Caco-2 (cell line): Measurements from ENCODE around the gene GGA1. TPM values are rescaled to one million over a fixed set of nuclear protein-coding genes. Genes with fewer than 3 reads are reported as not detected.

Source experiments
- BruUV-seq: library from RNA; stranded (reverse); fragments of 400-500 nt; replicated peaks from 2 replicates; lab custom pipeline; 2021; lab: Mats Ljungman, UMichigan
- CTCF ChIA-PET: fragments of 300-600 bp; sonication (Branson Sonifier 250); formaldehyde crosslinking; loops from one replicate; lab custom pipeline; 2022; ENCODE audit warnings: antibody characterized with exemption; lab: Charles Lee
- POLR2A ChIA-PET: fragments of 300-600 bp; sonication (Branson Sonifier 250); formaldehyde crosslinking; loops from one replicate; lab custom pipeline; 2022; ENCODE audit warnings: antibody characterized with exemption; lab: Charles Lee
- DNase-seq, 2 experiments: peaks; one replicate each; pipeline versions ENCODE4 v3.0.0 to v3.0.0-alpha.2; 2020 to 2022
- H3K27me3 ChIP-seq: replicated peaks from 2 replicates; pipeline ENCODE4 v1.6.0; 2011; ENCODE audit warnings: low read length; ENCODE audit not compliant: control insufficient read depth, insufficient read depth
- H3K36me3 ChIP-seq: 2 replicates; pipeline ENCODE4 v1.5.1; 2011; ENCODE audit warnings: low read length; ENCODE audit not compliant: control insufficient read depth, insufficient read depth
- H3K4me1 ChIP-seq: fragments of 250-450 bp; sonication (Bioruptor Pico); 2 replicates; pipeline ENCODE4 v1.5.1; 2020; ENCODE audit warnings: mild to moderate bottlenecking
- H3K4me3 ChIP-seq: 2 replicates; pipeline ENCODE4 v1.5.1; 2011; ENCODE audit warnings: low read depth, mild to moderate bottlenecking, control low read depth, low read length
- H3K9me3 ChIP-seq: fragments of 250-450 bp; sonication (Bioruptor Pico); 2 replicates; pipeline ENCODE4 v1.5.1; 2020; ENCODE audit warnings: mild to moderate bottlenecking, moderate library complexity
- H3K27ac Mint-ChIP-seq: one replicate; pipeline ENCODE4 v1.8.0; 2022; ENCODE audit warnings: mixed read lengths; ENCODE audit not compliant: unreplicated experiment
- H3K27me3 Mint-ChIP-seq: one replicate; pipeline ENCODE4 v1.8.0; 2022; ENCODE audit warnings: mixed read lengths; ENCODE audit not compliant: insufficient read depth, unreplicated experiment
- H3K36me3 Mint-ChIP-seq: one replicate; pipeline ENCODE4 v1.8.0; 2022; ENCODE audit warnings: mild to moderate bottlenecking, mixed read lengths; ENCODE audit not compliant: insufficient read depth, unreplicated experiment
- H3K4me1 Mint-ChIP-seq: one replicate; pipeline ENCODE4 v1.8.0; 2022; ENCODE audit warnings: low read depth, mixed read lengths; ENCODE audit not compliant: unreplicated experiment
- H3K4me3 Mint-ChIP-seq: one replicate; pipeline ENCODE4 v1.8.0; 2022; ENCODE audit warnings: mild to moderate bottlenecking, moderate library complexity, mixed read lengths; ENCODE audit not compliant: unreplicated experiment
- H3K9me3 Mint-ChIP-seq: one replicate; pipeline ENCODE4 v1.8.0; 2022; ENCODE audit warnings: mixed read lengths; ENCODE audit not compliant: unreplicated experiment
- CTCF ChIP-seq, 2 experiments: fragments of 200-600 bp in 1 of 2; IDR thresholded peaks; 1 replicate in 1 of 2; 2 replicates in 1 of 2; pipeline versions ENCODE4 v1.5.1 to v1.8.0; 2011 to 2022; ENCODE audit warnings: antibody characterized with exemption in 1 of 2, control low read depth in 1 of 2, inconsistent platforms in 1 of 2, low read depth in 1 of 2, low read length in 1 of 2, mild to moderate bottlenecking in 1 of 2, moderate library complexity in 1 of 2; ENCODE audit not compliant: insufficient read depth in 1 of 2, severe bottlenecking in 1 of 2, unreplicated experiment in 1 of 2
- intact Hi-C: fragments of 100-400 bp; cut with micrococcal nuclease; formaldehyde crosslinking; loops from one replicate; pipeline ENCODE4 v1.10.0; 2022; ENCODE audit not compliant: unreplicated experiment
- total RNA-seq: library from RNA; stranded (reverse); gene quantifications from 2 replicates; pipeline ENCODE4 v1.2.3, GENCODE V29; 2022

The GGA1 gene
- total RNA-seq, 1 experiment from 2014 or later: 65.7 TPM

GRCh38 chr22:37578002-37578401 lies 30.6 kb upstream of the GGA1 start:
- BruUV-seq: TSS peak; percentile 44
- Mint-ChIP-seq H3K4me1 (peaks cover 19% of the 10 kb centered on the region), H3K4me3 (no peak overlapping the region), H3K27me3 (no peaks in the 10 kb centered on the region), H3K27ac (peak overlapping the region; percentile 72), H3K36me3 (peaks cover 30% of the 10 kb centered on the region), H3K9me3 (no peaks in the 10 kb centered on the region)
- ChIA-PET CTCF (no interaction called here), POLR2A (no interaction called here)
- H3K9me3 ChIP-seq: no peaks in the 10 kb centered on the region
- DNase-seq: no peak
- H3K4me1 ChIP-seq: peaks cover 34% of the 10 kb centered on the region
- no peak for TF ChIP-seq CTCF (IDR thresholded peaks at IDR 0.05; ENCODE audit: insufficient read depth in 1 of 2, low read depth in 1 of 2, low read length in 1 of 2, severe bottlenecking in 1 of 2, unreplicated experiment in 1 of 2)
- no peaks in the 10 kb centered on the region; the same call in 1 of the 2 replicates for H3K36me3 ChIP-seq
- intact Hi-C loops: no loop called here
- no peaks in the 10 kb centered on the region for H3K27me3 ChIP-seq
- no peak overlapping the region for H3K4me3 ChIP-seq

- Histone ChIP-seq H3K4me1 (peaks cover 30% of the 10 kb centered on the region), H3K9me3 (no peaks in the 10 kb centered on the region), H3K4me3 (no peak overlapping the region), H3K36me3 (no peaks in the 10 kb centered on the region), H3K27me3 (no peaks in the 10 kb centered on the region)
- Mint-ChIP-seq H3K9me3 (no peaks in the 10 kb centered on the region), H3K27me3 (no peaks in the 10 kb centered on the region), H3K27ac (no peak overlapping the region), H3K4me3 (no peak overlapping the region), H3K4me1 (peaks cover 24% of the 10 kb centered on the region), H3K36me3 (peaks cover 14% of the 10 kb centered on the region)
- BruUV-seq: no TSS peak
- intact Hi-C loops: no loop called here
- ChIA-PET POLR2A (no interaction called here), CTCF (interaction anchor here (1.7 to 2.6 kb wide), 2 partner anchors 10 to 11 kb away, joined by 8 to 36 read pairs; no protein-coding TSS in a partner anchor)
- TF ChIP-seq CTCF (IDR thresholded peaks at IDR 0.05; ENCODE audit: insufficient read depth in 1 of 2, low read depth in 1 of 2, low read length in 1 of 2, severe bottlenecking in 1 of 2, unreplicated experiment in 1 of 2): no peak
- DNase-seq: no peak
Measured at GRCh38 chr22:37581504-37581903, 27.1 kb upstream of the GGA1 start.

GRCh38 chr22:37582526-37582925 lies 26.1 kb upstream of the GGA1 start:
- no peaks in the 10 kb centered on the region for H3K27me3 ChIP-seq
- no peaks in the 10 kb centered on the region for H3K9me3 ChIP-seq
- Mint-ChIP-seq H3K4me3 (no peak overlapping the region), H3K27me3 (no peaks in the 10 kb centered on the region), H3K27ac (no peak overlapping the region), H3K9me3 (no peaks in the 10 kb centered on the region), H3K4me1 (peaks cover 19% of the 10 kb centered on the region), H3K36me3 (peaks cover 12% of the 10 kb centered on the region)
- POLR2A ChIA-PET: no interaction called here
- intact Hi-C loops: no loop called here
- CTCF ChIA-PET: interaction anchor here (1.2 to 1.7 kb wide), 2 partner anchors 10 to 21 kb away, joined by 3 to 8 read pairs; no protein-coding TSS in a partner anchor
- H3K4me1 ChIP-seq: peaks cover 30% of the 10 kb centered on the region
- no peak overlapping the region for H3K4me3 ChIP-seq
- no TSS peak for BruUV-seq
- TF ChIP-seq CTCF (IDR thresholded peaks at IDR 0.05; ENCODE audit: insufficient read depth in 1 of 2, low read depth in 1 of 2, low read length in 1 of 2, severe bottlenecking in 1 of 2, unreplicated experiment in 1 of 2): no peak
- H3K36me3 ChIP-seq: no peaks in the 10 kb centered on the region
- no peak for DNase-seq
